ENCODE data around the gene DOCK11. TPM values are rescaled to one million over a fixed set of nuclear protein-coding genes. Genes with fewer than 3 reads are reported as not detected.

The DOCK11 gene
- total RNA-seq, 2 experiments from 2014 or later = 57.1 to 63.1 TPM

GRCh38 chrX:118654331-118654730 lies 158.7 kb downstream of the DOCK11 start:
- Mint-ChIP-seq H3K36me3 (peaks cover 28% of the 10 kb centered on the region), H3K4me1 (no peaks in the 10 kb centered on the region), H3K4me3 (no peak overlapping the region), H3K9me3 (ENCODE audit: low read depth) (no peaks in the 10 kb centered on the region), H3K27me3 (no peaks in the 10 kb centered on the region), H3K27ac (no peak overlapping the region)
- DNase-seq (no peak), ATAC-seq (no peak)
- CTCF ChIA-PET = no interaction called here

- no peak overlapping the region for H3K4me3 Mint-ChIP-seq
- H3K27me3 Mint-ChIP-seq = no peaks in the 10 kb centered on the region
- H3K36me3 Mint-ChIP-seq = peaks cover 27% of the 10 kb centered on the region
- H3K9me3 Mint-ChIP-seq (ENCODE audit: low read depth) = no peaks in the 10 kb centered on the region
- no peak overlapping the region for H3K27ac Mint-ChIP-seq
- H3K4me1 Mint-ChIP-seq = no peaks in the 10 kb centered on the region
- CTCF ChIA-PET = no interaction called here
- DNase-seq (no peak), ATAC-seq (no peak)
These were observed 160.1 kb downstream of the DOCK11 start for GRCh38 chrX:118655561-118656246.

- Mint-ChIP-seq H3K27ac (no peak overlapping the region), H3K27me3 (no peaks in the 10 kb centered on the region), H3K4me3 (no peak overlapping the region), H3K36me3 (peaks cover 30% of the 10 kb centered on the region), H3K9me3 (ENCODE audit: low read depth) (no peaks in the 10 kb centered on the region), H3K4me1 (no peaks in the 10 kb centered on the region)
- CTCF ChIA-PET = no interaction called here
- ATAC-seq (no peak), DNase-seq (no peak)
These were observed 161.8 kb downstream of the DOCK11 start for GRCh38 chrX:118657413-118657812.

GRCh38 chrX:118660085-118660484 lies 164.5 kb downstream of the DOCK11 start:
- Mint-ChIP-seq H3K4me1 (no peaks in the 10 kb centered on the region), H3K9me3 (ENCODE audit: low read depth) (no peaks in the 10 kb centered on the region), H3K4me3 (no peak overlapping the region), H3K27me3 (no peaks in the 10 kb centered on the region), H3K27ac (no peak overlapping the region), H3K36me3 (peaks cover 30% of the 10 kb centered on the region)
- CTCF ChIA-PET = no interaction called here
- DNase-seq = no peak
- ATAC-seq = no peak

GRCh38 chrX:118665204-118665603 lies 169.6 kb downstream of the DOCK11 start:
- Mint-ChIP-seq H3K36me3 (peaks cover 27% of the 10 kb centered on the region), H3K4me1 (no peaks in the 10 kb centered on the region), H3K4me3 (no peak overlapping the region), H3K27ac (no peak overlapping the region), H3K9me3 (ENCODE audit: low read depth) (no peaks in the 10 kb centered on the region), H3K27me3 (no peaks in the 10 kb centered on the region)
- DNase-seq (no peak), ATAC-seq (no peak)
- CTCF ChIA-PET = no interaction called here

- Mint-ChIP-seq H3K27me3 (no peaks in the 10 kb centered on the region), H3K27ac (no peak overlapping the region), H3K36me3 (peaks cover 29% of the 10 kb centered on the region), H3K4me1 (no peaks in the 10 kb centered on the region), H3K4me3 (no peak overlapping the region), H3K9me3 (ENCODE audit: low read depth) (no peaks in the 10 kb centered on the region)
- ATAC-seq (no peak), DNase-seq (no peak)
- CTCF ChIA-PET = no interaction called here
These were observed 170.9 kb downstream of the DOCK11 start for GRCh38 chrX:118666521-118666920.

GRCh38 chrX:118669435-118669834 lies 173.8 kb downstream of the DOCK11 start:
- Mint-ChIP-seq H3K27ac (no peak overlapping the region), H3K36me3 (peaks cover 30% of the 10 kb centered on the region), H3K4me3 (no peak overlapping the region), H3K27me3 (no peaks in the 10 kb centered on the region), H3K4me1 (no peaks in the 10 kb centered on the region), H3K9me3 (ENCODE audit: low read depth) (no peaks in the 10 kb centered on the region)
- no peak for DNase-seq
- CTCF ChIA-PET = no interaction called here
- no peak for ATAC-seq

- peaks cover 5% of the 10 kb centered on the region for H3K4me1 Mint-ChIP-seq
- H3K27me3 Mint-ChIP-seq = no peaks in the 10 kb centered on the region
- DNase-seq = no peak
- no peak overlapping the region for H3K27ac Mint-ChIP-seq
- H3K4me3 Mint-ChIP-seq = no peak overlapping the region
- no peak for ATAC-seq
- peaks cover 25% of the 10 kb centered on the region for H3K36me3 Mint-ChIP-seq
- H3K9me3 Mint-ChIP-seq (ENCODE audit: low read depth) = no peaks in the 10 kb centered on the region
- CTCF ChIA-PET = no interaction called here
These were observed 179.8 kb downstream of the DOCK11 start for GRCh38 chrX:118675326-118675965.

GRCh38 chrX:118675966-118676349 lies 180.3 kb downstream of the DOCK11 start:
- no peaks in the 10 kb centered on the region for H3K9me3 Mint-ChIP-seq (ENCODE audit: low read depth)
- peaks cover 23% of the 10 kb centered on the region for H3K36me3 Mint-ChIP-seq
- ATAC-seq (no peak), DNase-seq (no peak)
- peaks cover 5% of the 10 kb centered on the region for H3K4me1 Mint-ChIP-seq
- H3K4me3 Mint-ChIP-seq = no peak overlapping the region
- CTCF ChIA-PET = no interaction called here
- H3K27me3 Mint-ChIP-seq = no peaks in the 10 kb centered on the region
- H3K27ac Mint-ChIP-seq = no peak overlapping the region

- H3K9me3 Mint-ChIP-seq (ENCODE audit: low read depth) = no peaks in the 10 kb centered on the region
- no peaks in the 10 kb centered on the region for H3K27me3 Mint-ChIP-seq
- H3K27ac Mint-ChIP-seq = no peak overlapping the region
- H3K36me3 Mint-ChIP-seq = peaks cover 22% of the 10 kb centered on the region
- H3K4me3 Mint-ChIP-seq = no peak overlapping the region
- peaks cover 5% of the 10 kb centered on the region for H3K4me1 Mint-ChIP-seq
- DNase-seq (no peak), ATAC-seq (no peak)
- CTCF ChIA-PET = no interaction called here
These were observed 181.7 kb downstream of the DOCK11 start for GRCh38 chrX:118677318-118677717.

GRCh38 chrX:118679290-118679689 lies 183.7 kb downstream of the DOCK11 start:
- ATAC-seq (no peak), DNase-seq (no peak)
- Mint-ChIP-seq H3K27me3 (no peaks in the 10 kb centered on the region), H3K27ac (no peak overlapping the region), H3K4me1 (peaks cover 5% of the 10 kb centered on the region), H3K36me3 (peaks cover 16% of the 10 kb centered on the region), H3K9me3 (ENCODE audit: low read depth) (no peaks in the 10 kb centered on the region), H3K4me3 (no peak overlapping the region)
- CTCF ChIA-PET = no interaction called here

GRCh38 chrX:118682258-118683014 lies 186.8 kb downstream of the DOCK11 start:
- H3K9me3 Mint-ChIP-seq (ENCODE audit: low read depth) = no peaks in the 10 kb centered on the region
- H3K27me3 Mint-ChIP-seq = no peaks in the 10 kb centered on the region
- no peak overlapping the region for H3K4me3 Mint-ChIP-seq
- DNase-seq (no peak), ATAC-seq (no peak)
- H3K36me3 Mint-ChIP-seq = peaks cover 26% of the 10 kb centered on the region
- no peak overlapping the region for H3K27ac Mint-ChIP-seq
- CTCF ChIA-PET = no interaction called here
- H3K4me1 Mint-ChIP-seq = no peaks in the 10 kb centered on the region

GRCh38 chrX:118685393-118685792 lies 189.8 kb downstream of the DOCK11 start:
- DNase-seq (no peak), ATAC-seq (no peak)
- peaks cover 31% of the 10 kb centered on the region for H3K36me3 Mint-ChIP-seq
- H3K27me3 Mint-ChIP-seq = no peaks in the 10 kb centered on the region
- no peak overlapping the region for H3K4me3 Mint-ChIP-seq
- no peaks in the 10 kb centered on the region for H3K9me3 Mint-ChIP-seq (ENCODE audit: low read depth)
- no peak overlapping the region for H3K27ac Mint-ChIP-seq
- CTCF ChIA-PET = no interaction called here
- H3K4me1 Mint-ChIP-seq = peaks cover 2% of the 10 kb centered on the region

GRCh38 chrX:118688935-118689334 lies 193.3 kb downstream of the DOCK11 start:
- CTCF ChIA-PET = no interaction called here
- H3K27ac Mint-ChIP-seq = no peak overlapping the region

More at GRCh38 chrX:118688935-118689334, 193.3 kb downstream of the DOCK11 start:
- Mint-ChIP-seq H3K4me3 (no peak overlapping the region), H3K4me1 (peaks cover 2% of the 10 kb centered on the region), H3K9me3 (ENCODE audit: low read depth) (no peaks in the 10 kb centered on the region), H3K27me3 (no peaks in the 10 kb centered on the region), H3K36me3 (peaks cover 24% of the 10 kb centered on the region)
- no peak for ATAC-seq
- DNase-seq = no peak

Measured in activated CD8-positive, alpha-beta memory T cell treated with anti-CD3 and anti-CD28 coated beads, Interleukin-2, amount 10 ng/mL, durations not matched to agents 7 days and 5 days (primary cell).